ENCODE results near the gene KRT5.

KRT5 gene

GRCh38 chr12:52519826-52520662 lies at the start of gene KRT5:
KRT5 (minus strand) TSS chr12:52520394; CDS start chr12:52520296, 98 bp downstream.
- peaks cover 9% of the 10 kb centered on the region for H3K4me1 ChIP-seq (ENCODE audit: control insufficient read depth, insufficient read depth, low read length)
- no peak within 1 kb of the TSS for H3K4me3 ChIP-seq (ENCODE audit: low read length)

GRCh38 chr12:52568111-52568510 lies 47.9 kb upstream of the KRT5 start:
- Histone ChIP-seq H3K27ac (ENCODE audit: low read depth, low read length) (no peak overlapping the region), H3K36me3 (ENCODE audit: control insufficient read depth, insufficient read depth, low read length) (no peaks in the 10 kb centered on the region), H3K4me3 (ENCODE audit: low read length) (no peak overlapping the region), H3K4me1 (ENCODE audit: control insufficient read depth, insufficient read depth, low read length) (no peaks in the 10 kb centered on the region), H3K9ac (ENCODE audit: low read length) (no peak overlapping the region), H3K27me3 (ENCODE audit: control insufficient read depth, insufficient read depth, low read length) (no peaks in the 10 kb centered on the region)

More at GRCh38 chr12:52519826-52520662, at the start of gene KRT5:
- Histone ChIP-seq H3K27me3 (ENCODE audit: control insufficient read depth, insufficient read depth, low read length) (peaks cover 3% of the 10 kb centered on the region), H3K36me3 (ENCODE audit: control insufficient read depth, insufficient read depth, low read length) (no peaks in the 10 kb centered on the region), H3K27ac (ENCODE audit: low read depth, low read length) (no peak within 1 kb of the TSS), H3K9ac (ENCODE audit: low read length) (no peak within 1 kb of the TSS)

GRCh38 chr12:52566847-52567291 lies 46.7 kb upstream of the KRT5 start:
- H3K4me3 ChIP-seq (ENCODE audit: low read length): no peak overlapping the region
- H3K9ac ChIP-seq (ENCODE audit: low read length): no peak overlapping the region
- H3K36me3 ChIP-seq (ENCODE audit: control insufficient read depth, insufficient read depth, low read length): no peaks in the 10 kb centered on the region
- no peaks in the 10 kb centered on the region for H3K27me3 ChIP-seq (ENCODE audit: control insufficient read depth, insufficient read depth, low read length)
- H3K4me1 ChIP-seq (ENCODE audit: control insufficient read depth, insufficient read depth, low read length): no peaks in the 10 kb centered on the region
- H3K27ac ChIP-seq (ENCODE audit: low read depth, low read length): no peak overlapping the region

DNA sequence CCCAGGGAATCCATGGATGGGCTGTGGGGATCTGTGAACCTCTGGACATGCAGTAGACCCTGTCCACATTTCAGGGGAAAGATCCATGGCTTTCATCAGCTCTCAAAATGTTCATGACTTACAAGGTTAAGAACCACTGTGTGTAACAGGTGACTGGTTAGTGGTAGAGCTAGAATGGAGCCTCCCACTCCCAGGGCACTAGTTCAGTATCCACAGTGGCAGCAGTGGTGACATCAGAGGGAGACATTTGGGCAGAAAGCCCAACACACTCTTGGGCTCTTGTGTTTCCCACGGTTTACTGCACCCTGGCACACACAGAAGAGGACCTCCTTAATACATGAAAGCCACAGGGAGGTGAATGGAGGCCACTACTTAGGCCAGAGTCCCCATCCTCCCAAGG lies 44.4 kb upstream of the KRT5 start:
- H3K4me1 ChIP-seq (ENCODE audit: control insufficient read depth, insufficient read depth, low read length): no peaks in the 10 kb centered on the region
- no peaks in the 10 kb centered on the region for H3K27me3 ChIP-seq (ENCODE audit: control insufficient read depth, insufficient read depth, low read length)
- H3K9ac ChIP-seq (ENCODE audit: low read length): no peak overlapping the region
- no peak overlapping the region for H3K27ac ChIP-seq (ENCODE audit: low read depth, low read length)
- no peak overlapping the region for H3K4me3 ChIP-seq (ENCODE audit: low read length)
- H3K36me3 ChIP-seq (ENCODE audit: control insufficient read depth, insufficient read depth, low read length): no peaks in the 10 kb centered on the region

DNA sequence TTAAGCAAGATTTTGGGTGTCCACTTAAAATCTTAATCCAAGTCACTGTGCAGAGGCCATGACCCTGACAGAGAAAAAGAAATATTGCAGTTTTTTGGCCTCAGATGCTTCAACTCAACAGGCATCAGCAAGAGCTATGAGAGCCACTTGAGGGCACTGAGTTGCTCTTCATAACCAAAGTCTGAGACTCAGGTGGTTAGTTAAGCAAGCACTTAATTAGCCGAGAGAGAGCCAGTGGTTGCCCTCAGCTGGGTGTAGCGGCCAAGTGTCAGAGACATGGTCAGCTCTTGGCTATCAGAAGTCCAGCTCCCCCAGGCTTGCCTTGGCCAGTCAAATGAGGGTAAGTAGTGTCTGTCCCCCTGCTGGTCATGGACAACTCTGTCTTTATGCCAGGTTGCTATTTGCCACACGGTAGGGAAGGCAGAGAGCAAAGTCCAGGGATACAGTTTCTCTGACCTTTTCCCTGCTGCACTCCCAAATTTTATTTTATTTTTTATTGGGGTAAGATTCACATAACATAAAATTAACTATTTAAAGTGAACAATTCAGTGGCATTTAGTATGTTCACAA lies 41.8 kb upstream of the KRT5 start:
- H3K27ac ChIP-seq (ENCODE audit: low read depth, low read length): no peak overlapping the region
- no peak overlapping the region for H3K4me3 ChIP-seq (ENCODE audit: low read length)
- no peaks in the 10 kb centered on the region for H3K4me1 ChIP-seq (ENCODE audit: control insufficient read depth, insufficient read depth, low read length)
- H3K36me3 ChIP-seq (ENCODE audit: control insufficient read depth, insufficient read depth, low read length): no peaks in the 10 kb centered on the region
- no peak overlapping the region for H3K9ac ChIP-seq (ENCODE audit: low read length)
- peaks cover 2% of the 10 kb centered on the region for H3K27me3 ChIP-seq (ENCODE audit: control insufficient read depth, insufficient read depth, low read length)

- no peak overlapping the region for H3K27ac ChIP-seq (ENCODE audit: low read depth, low read length)
- H3K9ac ChIP-seq (ENCODE audit: low read length): no peak overlapping the region
- no peak overlapping the region for H3K4me3 ChIP-seq (ENCODE audit: low read length)
- H3K36me3 ChIP-seq (ENCODE audit: control insufficient read depth, insufficient read depth, low read length): no peaks in the 10 kb centered on the region
- peaks cover 2% of the 10 kb centered on the region for H3K27me3 ChIP-seq (ENCODE audit: control insufficient read depth, insufficient read depth, low read length)
- H3K4me1 ChIP-seq (ENCODE audit: control insufficient read depth, insufficient read depth, low read length): no peaks in the 10 kb centered on the region
These were observed 39.8 kb upstream of the KRT5 start for GRCh38 chr12:52559979-52560378.

- no peaks in the 10 kb centered on the region for H3K4me1 ChIP-seq (ENCODE audit: control insufficient read depth, insufficient read depth, low read length)
- H3K4me3 ChIP-seq (ENCODE audit: low read length): no peak overlapping the region
- no peaks in the 10 kb centered on the region for H3K36me3 ChIP-seq (ENCODE audit: control insufficient read depth, insufficient read depth, low read length)
- H3K27me3 ChIP-seq (ENCODE audit: control insufficient read depth, insufficient read depth, low read length): peaks cover 2% of the 10 kb centered on the region
- no peak overlapping the region for H3K27ac ChIP-seq (ENCODE audit: low read depth, low read length)
- no peak overlapping the region for H3K9ac ChIP-seq (ENCODE audit: low read length)
These were observed 38.7 kb upstream of the KRT5 start for GRCh38 chr12:52558781-52559445.

GRCh38 chr12:52557476-52557875 lies 37.3 kb upstream of the KRT5 start:
- H3K4me3 ChIP-seq (ENCODE audit: low read length): no peak overlapping the region
- peaks cover 2% of the 10 kb centered on the region for H3K27me3 ChIP-seq (ENCODE audit: control insufficient read depth, insufficient read depth, low read length)
- H3K4me1 ChIP-seq (ENCODE audit: control insufficient read depth, insufficient read depth, low read length): no peaks in the 10 kb centered on the region
- H3K9ac ChIP-seq (ENCODE audit: low read length): no peak overlapping the region
- no peak overlapping the region for H3K27ac ChIP-seq (ENCODE audit: low read depth, low read length)
- H3K36me3 ChIP-seq (ENCODE audit: control insufficient read depth, insufficient read depth, low read length): no peaks in the 10 kb centered on the region

GRCh38 chr12:52555577-52555976 lies 35.4 kb upstream of the KRT5 start:
- H3K36me3 ChIP-seq (ENCODE audit: control insufficient read depth, insufficient read depth, low read length): no peaks in the 10 kb centered on the region
- H3K4me1 ChIP-seq (ENCODE audit: control insufficient read depth, insufficient read depth, low read length): no peaks in the 10 kb centered on the region
- peaks cover 2% of the 10 kb centered on the region for H3K27me3 ChIP-seq (ENCODE audit: control insufficient read depth, insufficient read depth, low read length)
- H3K9ac ChIP-seq (ENCODE audit: low read length): no peak overlapping the region
- no peak overlapping the region for H3K27ac ChIP-seq (ENCODE audit: low read depth, low read length)
- no peak overlapping the region for H3K4me3 ChIP-seq (ENCODE audit: low read length)

GRCh38 chr12:52552681-52553195 lies 32.5 kb upstream of the KRT5 start, which contains the start of gene KRT71:
KRT71 (minus strand) TSS chr12:52553145; CDS start chr12:52553077, 68 bp downstream.
- no peak within 1 kb of the TSS for H3K9ac ChIP-seq (ENCODE audit: low read length)
- no peak within 1 kb of the TSS for H3K4me3 ChIP-seq (ENCODE audit: low read length)
- H3K4me1 ChIP-seq (ENCODE audit: control insufficient read depth, insufficient read depth, low read length): no peaks in the 10 kb centered on the region
- H3K27me3 ChIP-seq (ENCODE audit: control insufficient read depth, insufficient read depth, low read length): no peaks in the 10 kb centered on the region
- no peaks in the 10 kb centered on the region for H3K36me3 ChIP-seq (ENCODE audit: control insufficient read depth, insufficient read depth, low read length)
- H3K27ac ChIP-seq (ENCODE audit: low read depth, low read length): no peak within 1 kb of the TSS

DNA sequence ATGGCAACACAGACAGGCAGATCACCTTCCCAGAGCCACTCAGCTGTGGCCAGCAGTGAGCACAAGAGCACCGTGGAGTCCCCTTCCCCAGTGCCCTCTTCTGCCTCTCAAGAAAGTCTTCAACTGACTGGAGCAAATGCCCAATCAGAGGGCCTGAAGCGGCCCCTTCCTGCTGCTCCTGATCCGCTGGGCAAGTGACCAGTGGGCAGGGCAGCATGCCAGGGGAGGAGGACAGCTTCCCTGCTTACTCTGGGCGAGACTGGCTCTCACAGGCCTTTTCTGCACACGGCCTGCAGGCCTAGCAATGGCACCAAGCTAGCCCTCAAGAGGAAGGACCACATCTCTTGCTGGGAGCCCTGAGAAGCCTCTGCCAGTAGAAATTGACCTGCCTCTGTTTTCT lies 31.9 kb upstream of the KRT5 start:
- H3K36me3 ChIP-seq (ENCODE audit: control insufficient read depth, insufficient read depth, low read length): no peaks in the 10 kb centered on the region
- no peak overlapping the region for H3K4me3 ChIP-seq (ENCODE audit: low read length)
- no peaks in the 10 kb centered on the region for H3K4me1 ChIP-seq (ENCODE audit: control insufficient read depth, insufficient read depth, low read length)
- no peak overlapping the region for H3K9ac ChIP-seq (ENCODE audit: low read length)
- no peak overlapping the region for H3K27ac ChIP-seq (ENCODE audit: low read depth, low read length)
- H3K27me3 ChIP-seq (ENCODE audit: control insufficient read depth, insufficient read depth, low read length): no peaks in the 10 kb centered on the region

GRCh38 chr12:52551216-52551865 lies 31.1 kb upstream of the KRT5 start:
- no peaks in the 10 kb centered on the region for H3K4me1 ChIP-seq (ENCODE audit: control insufficient read depth, insufficient read depth, low read length)
- H3K27me3 ChIP-seq (ENCODE audit: control insufficient read depth, insufficient read depth, low read length): no peaks in the 10 kb centered on the region
- no peak overlapping the region for H3K9ac ChIP-seq (ENCODE audit: low read length)
- H3K36me3 ChIP-seq (ENCODE audit: control insufficient read depth, insufficient read depth, low read length): no peaks in the 10 kb centered on the region
- no peak overlapping the region for H3K4me3 ChIP-seq (ENCODE audit: low read length)
- H3K27ac ChIP-seq (ENCODE audit: low read depth, low read length): no peak overlapping the region

Data from rectal smooth muscle tissue (tissue), 1 donor.